Activated T-cell treated with anti-CD3 and anti-CD28 coated beads for 4 hours (primary cell): ENCODE data around the gene KCNK5.

Source experiments
- DNase-seq: peaks from one replicate; pipeline ENCODE4 v3.0.0-alpha.2; 2020

The KCNK5 gene

DNA sequence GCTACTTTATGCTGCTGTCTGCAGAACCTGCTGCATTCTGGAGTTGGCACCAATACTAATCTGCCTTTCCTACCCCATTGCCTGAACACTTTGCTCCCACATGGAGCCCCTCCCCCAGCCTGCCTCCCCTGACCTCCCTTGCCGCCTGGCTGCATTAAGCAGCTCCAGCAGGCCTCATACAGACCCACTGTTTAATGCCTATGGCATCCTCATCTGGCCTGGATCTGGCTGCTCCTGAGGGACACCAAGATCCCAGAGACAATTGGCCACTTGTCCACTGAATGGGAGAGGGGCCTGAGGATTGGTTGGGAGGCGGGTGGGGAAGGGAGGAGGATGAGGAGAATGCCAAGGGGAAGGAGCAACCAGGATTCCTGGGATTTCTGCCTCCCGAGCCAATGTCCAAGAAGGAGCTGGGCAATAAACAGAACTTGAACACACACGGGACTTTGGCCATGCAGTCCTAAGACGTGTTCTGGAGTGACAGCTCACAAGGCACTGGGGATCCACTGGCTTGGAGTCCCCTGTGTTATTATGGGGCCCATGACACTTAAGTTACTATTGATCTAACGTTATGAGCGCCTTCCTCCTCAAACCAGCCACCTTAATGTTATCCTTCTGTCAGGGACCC, 10.4 kb upstream of the KCNK5 start:
- no peak for DNase-seq

DNA sequence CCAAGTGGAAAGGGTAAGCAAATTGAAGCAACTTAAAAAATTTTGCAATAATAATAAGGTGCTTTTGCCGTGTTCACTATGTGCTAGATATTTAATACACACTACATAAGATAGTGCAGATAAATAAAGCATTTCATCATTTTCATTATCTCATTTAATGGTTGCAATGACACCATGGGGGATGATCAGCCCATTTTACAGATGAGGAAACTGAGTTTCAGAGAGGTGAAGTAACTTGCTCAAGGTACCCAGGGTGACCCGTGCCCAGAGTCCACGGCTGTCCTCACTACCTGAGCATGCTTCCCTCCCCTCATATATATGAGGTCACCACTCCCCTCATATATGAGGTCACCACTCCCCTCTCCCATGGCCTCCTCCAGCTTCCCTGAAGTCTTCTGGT, 7.5 kb upstream of the KCNK5 start:
- DNase-seq = no peak

- DNase-seq = no peak
These were observed 4.1 kb upstream of the KCNK5 start for GRCh38 chr6:39233333-39233732.

GRCh38 chr6:39231521-39232243, 2.4 kb upstream of the KCNK5 start:
- DNase-seq = no peak

DNA sequence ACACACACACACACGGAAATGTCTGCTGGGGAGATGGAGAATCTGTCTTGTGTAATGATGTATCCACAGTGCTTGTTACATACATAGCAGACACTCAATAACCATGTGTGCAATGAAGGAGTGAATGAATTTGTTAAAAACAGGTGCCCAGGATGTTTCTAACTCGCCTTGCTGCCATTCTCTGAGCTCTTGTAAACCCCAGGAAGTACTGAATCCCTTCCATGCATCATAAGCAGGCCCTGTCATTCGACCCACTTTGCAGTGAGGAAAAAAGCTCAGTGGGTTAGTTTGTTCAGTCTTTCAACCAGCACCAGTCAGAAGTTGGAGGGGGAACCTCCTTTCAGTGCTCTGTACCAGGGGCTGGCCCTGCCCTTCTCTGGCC, 1.4 kb upstream of the KCNK5 start:
- DNase-seq = no peak

DNA sequence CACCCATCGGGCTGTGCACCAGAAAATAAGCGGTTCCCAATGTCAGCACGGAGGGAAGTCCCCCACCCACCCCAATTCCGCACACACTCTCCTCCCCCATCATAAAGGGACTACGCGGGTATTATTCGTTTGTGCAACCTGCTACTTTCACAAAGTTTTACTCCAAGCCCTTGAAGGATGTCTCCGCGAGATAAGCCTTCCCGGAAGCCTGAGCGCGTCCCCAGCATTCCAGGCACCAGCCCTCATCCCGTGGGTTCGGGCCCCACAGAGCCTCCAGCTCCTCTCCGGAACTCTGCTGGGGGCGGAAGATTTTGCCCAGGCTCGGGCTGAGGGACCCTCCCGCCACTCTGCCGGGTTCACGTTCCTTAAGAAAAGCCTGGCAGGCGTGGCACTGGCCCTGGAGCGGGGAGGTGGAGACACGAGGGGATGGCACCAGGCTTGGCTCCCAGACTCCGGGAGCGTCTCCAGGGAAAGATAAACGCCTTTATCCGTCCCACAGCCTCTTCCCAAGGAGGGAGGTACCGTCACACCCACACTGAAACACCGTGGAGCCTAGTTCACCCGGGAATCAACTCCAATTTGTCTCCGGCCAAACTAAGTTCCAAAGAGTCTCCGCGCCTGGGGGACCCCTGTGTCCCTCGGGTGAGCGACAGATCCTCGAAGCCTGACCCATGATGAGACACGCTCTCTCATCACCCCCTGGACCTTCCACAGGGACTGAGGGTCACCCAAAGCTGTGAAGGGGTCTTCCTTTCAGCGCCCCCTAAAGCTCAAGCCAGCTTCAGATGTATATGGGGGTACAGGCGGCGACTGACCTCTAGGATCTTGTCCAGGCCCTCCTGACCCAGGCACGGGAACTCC, 934 bp downstream of the KCNK5 start:
- peak; percentile 42 for DNase-seq

DNA sequence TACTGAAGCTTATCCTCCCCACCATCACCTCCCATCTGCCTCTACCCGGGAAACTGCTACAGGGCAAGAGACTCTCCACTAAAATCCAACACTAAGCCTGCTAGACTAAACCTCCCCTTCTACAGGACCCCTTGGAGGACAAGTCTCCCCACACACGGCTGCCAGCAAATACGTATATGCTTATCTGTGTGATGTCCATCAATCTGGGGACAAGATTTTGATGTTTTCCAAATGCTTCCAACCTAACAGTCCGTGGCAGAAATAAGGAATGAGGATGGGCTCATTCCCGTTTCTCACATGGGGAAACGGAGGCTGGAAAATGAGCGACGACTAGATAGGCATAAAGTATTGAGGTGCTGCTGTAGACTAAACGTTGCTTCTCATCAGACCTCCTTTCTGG, 1.8 kb downstream of the KCNK5 start:
- DNase-seq = no peak

GRCh38 chr6:39226639-39227329, 2.5 kb downstream of the KCNK5 start:
- no peak for DNase-seq

DNA sequence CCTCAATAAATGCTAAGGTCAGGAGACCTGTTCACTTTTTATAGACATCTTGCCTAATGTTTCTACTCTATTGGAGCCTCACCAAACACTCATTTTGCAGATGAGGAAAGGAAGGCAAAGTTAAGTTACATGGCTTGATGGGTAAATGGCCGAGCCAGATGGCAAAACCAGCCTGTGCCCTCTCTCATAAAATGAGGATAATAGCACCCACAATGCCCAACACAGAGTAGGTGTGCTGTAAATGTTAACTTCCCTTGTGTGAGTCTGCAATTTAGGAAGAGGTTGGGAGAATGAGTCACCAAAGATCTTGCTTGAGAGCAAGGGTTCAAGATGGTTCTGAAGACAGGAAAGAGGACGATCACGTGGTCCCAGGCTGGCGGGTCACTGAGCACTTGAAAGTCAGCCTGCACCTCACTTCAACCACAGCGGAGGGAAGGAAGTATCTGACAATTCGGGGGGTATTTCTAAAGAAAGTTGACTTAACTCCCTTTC, 3.3 kb downstream of the KCNK5 start:
- DNase-seq = peak; percentile 22

- DNase-seq = no peak
These were observed 3.7 kb downstream of the KCNK5 start for GRCh38 chr6:39225543-39225942.

DNA sequence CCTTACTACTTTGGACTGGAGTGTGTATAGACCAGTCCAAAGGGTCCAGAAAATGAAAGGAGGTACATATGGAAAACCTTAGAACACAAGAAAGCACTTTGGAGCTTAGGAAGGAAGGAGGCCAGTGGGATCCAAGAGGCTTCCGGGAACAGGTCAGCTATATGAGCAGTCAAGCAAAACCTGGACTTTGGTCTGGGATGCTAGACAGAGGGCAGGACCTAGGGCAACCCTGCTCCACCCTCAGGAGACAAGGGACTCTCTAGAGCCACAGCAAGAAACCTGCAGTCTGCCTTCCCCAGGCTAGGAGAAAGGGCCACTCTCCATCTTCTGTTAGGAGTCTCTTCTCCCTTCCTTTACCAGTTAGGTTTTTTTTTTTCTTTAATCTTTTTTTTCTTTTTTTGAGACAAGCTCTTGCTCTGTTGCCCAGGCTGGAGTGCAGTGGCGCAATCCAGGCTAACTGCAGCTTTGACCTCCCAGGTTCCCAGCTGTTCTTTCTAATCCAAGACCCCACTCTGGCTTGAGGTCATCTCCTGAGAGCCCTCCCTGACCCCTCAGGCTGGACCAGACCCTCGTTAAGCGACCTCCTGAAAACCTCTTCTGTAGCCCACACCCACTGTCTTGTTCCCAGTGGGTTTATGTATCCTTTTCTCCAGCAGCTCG, 4.6 kb downstream of the KCNK5 start:
- DNase-seq = no peak

- DNase-seq = no peak
These were observed 5.3 kb downstream of the KCNK5 start for GRCh38 chr6:39224011-39224410.

DNA sequence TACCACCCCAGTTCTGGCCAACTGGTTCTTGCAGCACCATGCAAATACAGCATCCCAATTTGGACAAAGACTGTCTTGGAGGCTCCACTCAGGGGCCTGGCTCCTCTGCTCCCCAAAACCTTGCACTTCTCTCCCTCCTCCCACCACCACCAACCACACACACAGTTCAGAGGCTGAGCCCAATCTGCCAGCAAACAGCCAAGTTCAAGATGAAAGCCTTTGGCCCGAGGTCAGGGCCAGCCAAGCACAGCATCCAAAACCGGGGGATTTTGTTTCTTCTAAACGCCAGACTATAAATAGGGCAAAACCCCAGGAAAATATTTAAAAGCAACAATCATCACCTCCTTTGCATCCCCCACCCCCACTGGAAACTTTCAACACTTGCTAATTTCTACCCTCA, 5.7 kb downstream of the KCNK5 start:
- DNase-seq = no peak

GRCh38 chr6:39223061-39223460, 6.2 kb downstream of the KCNK5 start:
- DNase-seq = no peak

- DNase-seq = no peak
These were observed 7.3 kb downstream of the KCNK5 start for GRCh38 chr6:39221779-39222641.

- DNase-seq = no peak
These were observed 8.2 kb downstream of the KCNK5 start for GRCh38 chr6:39221115-39221514.

DNA sequence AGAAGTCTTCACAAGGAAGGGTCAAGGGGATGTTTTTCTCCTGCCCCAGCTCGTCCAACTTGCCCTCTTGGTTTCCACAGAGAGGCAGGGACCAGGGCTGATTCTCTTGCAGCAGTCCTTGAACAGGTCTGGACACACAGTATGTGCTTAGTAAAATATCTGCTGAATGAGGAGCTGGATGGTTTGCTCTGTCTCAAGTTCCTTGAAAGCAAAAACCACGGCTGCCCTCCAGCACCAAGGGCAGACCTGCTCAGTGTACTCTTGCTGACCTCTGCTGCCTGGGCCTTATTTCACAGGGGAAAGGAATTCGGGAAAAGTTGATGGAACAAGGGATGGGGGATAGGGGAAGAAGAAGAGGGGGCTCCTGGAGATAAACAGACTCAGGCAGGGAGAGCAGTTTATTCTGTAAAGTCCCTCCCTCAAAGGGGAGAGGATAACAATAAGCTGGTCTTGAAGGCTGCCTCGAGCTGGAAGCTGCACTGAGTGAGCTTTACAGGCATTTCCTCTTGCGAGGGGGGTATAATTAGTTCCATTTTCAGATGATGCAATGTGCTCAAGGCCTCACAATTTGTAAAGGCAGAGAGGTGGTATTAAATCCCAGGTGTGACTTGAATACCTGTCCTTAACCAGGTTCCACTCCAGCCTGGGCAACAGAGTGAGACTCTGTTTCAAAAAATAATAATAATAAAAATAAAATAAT, 10.3 kb downstream of the KCNK5 start:
- DNase-seq = no peak

DNA sequence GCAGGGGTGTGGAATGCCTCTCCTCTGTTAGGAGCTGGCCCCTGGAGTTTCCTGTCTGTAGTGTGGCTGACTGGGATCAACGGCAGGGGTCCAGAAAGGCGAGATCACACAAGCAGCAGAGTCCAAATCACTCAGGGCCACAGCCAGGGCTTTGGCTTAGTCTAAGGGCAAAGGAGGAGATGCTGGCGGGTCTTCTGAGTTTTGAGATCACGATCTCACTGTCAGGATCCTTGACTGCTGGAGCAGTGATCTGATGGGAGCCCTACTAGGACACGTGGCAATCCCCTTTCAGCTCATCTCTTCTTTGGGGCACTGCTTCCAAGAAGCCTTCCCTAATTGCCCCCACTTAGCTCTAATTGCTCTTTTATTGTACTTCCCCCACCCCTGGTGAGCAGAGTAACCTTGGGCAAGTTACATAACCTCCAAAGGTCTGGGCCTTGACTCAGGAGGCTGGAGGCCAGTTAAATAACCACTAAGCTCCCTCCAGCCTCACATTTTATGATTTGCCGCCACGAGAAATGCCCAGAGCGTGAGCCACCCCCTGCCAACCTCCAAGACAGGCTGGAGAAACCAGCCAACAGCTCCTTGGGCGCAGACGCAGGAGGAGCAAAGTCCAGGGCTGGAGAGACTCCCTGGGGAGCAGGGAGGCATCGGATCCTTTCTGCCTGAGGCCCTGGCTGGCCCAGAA, 12.0 kb downstream of the KCNK5 start:
- no peak for DNase-seq

DNA sequence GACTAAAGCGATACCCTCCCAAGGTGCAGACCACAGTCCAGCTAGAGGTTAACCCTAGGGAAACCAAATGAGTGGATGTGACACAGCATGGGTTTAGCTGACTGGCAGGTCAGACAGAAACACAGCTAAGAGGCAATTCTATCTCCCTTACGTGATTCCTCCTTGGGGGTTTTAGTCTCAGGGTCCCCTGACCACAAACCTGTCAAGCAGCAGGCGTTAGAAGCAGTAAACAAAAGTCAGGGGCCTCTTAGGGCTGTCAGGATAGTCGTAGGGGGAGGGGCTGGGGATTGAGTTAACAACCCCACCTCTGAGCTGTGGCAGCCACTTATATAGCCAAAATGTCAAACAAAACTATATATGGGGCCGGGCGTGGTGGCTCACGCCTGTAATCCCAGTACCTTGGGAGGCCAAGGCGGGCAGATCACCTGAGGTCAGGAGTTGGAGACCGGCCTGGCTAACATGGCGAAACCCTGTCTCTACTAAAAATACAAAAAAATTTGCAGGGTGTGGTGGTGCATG, 13.6 kb downstream of the KCNK5 start:
- no peak for DNase-seq
